ENCODE data around the gene SEMA5B. TPM values are rescaled to one million over a fixed set of nuclear protein-coding genes. Genes with fewer than 3 reads are reported as not detected.

SEMA5B gene
- total and polyA plus RNA-seq, 9 of the 15 experiments (the other 6 are each of a cell fraction or from before 2014, with no cell fraction given) = not detected

DNA sequence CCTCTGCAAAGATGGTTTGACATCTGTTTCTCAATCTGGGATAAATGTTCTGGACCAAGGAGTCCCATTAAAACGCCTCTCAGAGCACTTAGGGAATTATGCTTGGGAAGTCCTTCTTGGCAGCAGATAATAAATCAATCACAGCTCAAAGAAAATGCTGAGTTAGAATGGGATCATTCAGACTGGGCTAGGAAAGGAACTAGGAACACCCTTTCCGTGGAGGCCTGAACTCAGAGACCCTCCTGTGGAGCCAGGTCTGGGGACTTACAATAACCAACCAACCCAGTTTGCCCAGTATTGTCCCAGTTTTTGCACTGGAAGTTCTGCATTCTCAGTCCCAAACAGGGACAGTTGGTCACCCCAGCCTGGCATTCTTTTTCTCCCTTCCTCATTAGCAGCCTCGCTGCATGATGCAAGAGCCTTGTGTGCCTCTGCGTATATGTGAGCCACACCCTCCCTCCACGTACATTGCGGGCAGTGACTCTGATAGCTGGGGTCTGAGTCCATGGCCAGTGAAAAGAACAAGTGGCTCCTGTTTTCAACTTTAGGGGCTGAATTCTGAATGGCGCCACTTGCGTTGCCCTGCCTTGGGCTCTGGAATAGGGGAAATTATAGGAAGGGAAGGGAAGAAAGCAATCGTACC, 88.7 kb downstream of the SEMA5B start (continued):
- TF ChIP-seq ZNF589 (CRISPR knock-in tag; IDR thresholded peaks at IDR 0.05; ENCODE audit: low read depth) (peak; percentile 87), CBX8 (IDR thresholded peaks at IDR 0.05; ENCODE audit: borderline replicate concordance, extremely low read depth, low read depth, low read length, poor library complexity, severe bottlenecking) (no peak), ZSCAN29 (IDR thresholded peaks at IDR 0.05) (no peak), TEAD2 (tag; IDR thresholded peaks at IDR 0.05) (no peak), HINFP (tag; conservative IDR thresholded peaks at IDR 0.05; ENCODE audit: low read depth) (no peak), ZNF263 (CRISPR knock-in tag; IDR thresholded peaks at IDR 0.05; ENCODE audit: borderline replicate concordance) (no peak), KLF6 (CRISPR knock-in tag; IDR thresholded peaks at IDR 0.05; ENCODE audit: borderline replicate concordance) (0 out of 2 replicates have a peak, but pooled peaks have one; percentile 29), NR2F6 (CRISPR knock-in tag; IDR thresholded peaks at IDR 0.05) (no peak), PKNOX1 (IDR thresholded peaks at IDR 0.05) (no peak), OTX1 (CRISPR knock-in tag; IDR thresholded peaks at IDR 0.05) (no peak), ZBTB2 (IDR thresholded peaks at IDR 0.05) (no peak), DLX4 (CRISPR knock-in tag; IDR thresholded peaks at IDR 0.05) (no peak), LCOR (CRISPR knock-in tag; IDR thresholded peaks at IDR 0.05) (no peak)
- TF ChIP-seq, protein P1, sequence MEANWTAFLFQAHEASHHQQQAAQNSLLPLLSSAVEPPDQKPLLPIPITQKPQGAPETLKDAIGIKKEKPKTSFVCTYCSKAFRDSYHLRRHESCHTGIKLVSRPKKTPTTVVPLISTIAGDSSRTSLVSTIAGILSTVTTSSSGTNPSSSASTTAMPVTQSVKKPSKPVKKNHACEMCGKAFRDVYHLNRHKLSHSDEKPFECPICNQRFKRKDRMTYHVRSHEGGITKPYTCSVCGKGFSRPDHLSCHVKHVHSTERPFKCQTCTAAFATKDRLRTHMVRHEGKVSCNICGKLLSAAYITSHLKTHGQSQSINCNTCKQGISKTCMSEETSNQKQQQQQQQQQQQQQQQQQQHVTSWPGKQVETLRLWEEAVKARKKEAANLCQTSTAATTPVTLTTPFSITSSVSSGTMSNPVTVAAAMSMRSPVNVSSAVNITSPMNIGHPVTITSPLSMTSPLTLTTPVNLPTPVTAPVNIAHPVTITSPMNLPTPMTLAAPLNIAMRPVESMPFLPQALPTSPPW (CRISPR knock-in tag; IDR thresholded peaks at IDR 0.05) = 0 out of 2 replicates have a peak, but pooled peaks have one; percentile 6
- TF ChIP-seq, protein P2, sequence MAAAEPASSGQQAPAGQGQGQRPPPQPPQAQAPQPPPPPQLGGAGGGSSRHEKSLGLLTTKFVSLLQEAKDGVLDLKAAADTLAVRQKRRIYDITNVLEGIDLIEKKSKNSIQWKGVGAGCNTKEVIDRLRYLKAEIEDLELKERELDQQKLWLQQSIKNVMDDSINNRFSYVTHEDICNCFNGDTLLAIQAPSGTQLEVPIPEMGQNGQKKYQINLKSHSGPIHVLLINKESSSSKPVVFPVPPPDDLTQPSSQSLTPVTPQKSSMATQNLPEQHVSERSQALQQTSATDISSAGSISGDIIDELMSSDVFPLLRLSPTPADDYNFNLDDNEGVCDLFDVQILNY (CRISPR knock-in tag; IDR thresholded peaks at IDR 0.05) = no peak
- TF ChIP-seq, protein P3, sequence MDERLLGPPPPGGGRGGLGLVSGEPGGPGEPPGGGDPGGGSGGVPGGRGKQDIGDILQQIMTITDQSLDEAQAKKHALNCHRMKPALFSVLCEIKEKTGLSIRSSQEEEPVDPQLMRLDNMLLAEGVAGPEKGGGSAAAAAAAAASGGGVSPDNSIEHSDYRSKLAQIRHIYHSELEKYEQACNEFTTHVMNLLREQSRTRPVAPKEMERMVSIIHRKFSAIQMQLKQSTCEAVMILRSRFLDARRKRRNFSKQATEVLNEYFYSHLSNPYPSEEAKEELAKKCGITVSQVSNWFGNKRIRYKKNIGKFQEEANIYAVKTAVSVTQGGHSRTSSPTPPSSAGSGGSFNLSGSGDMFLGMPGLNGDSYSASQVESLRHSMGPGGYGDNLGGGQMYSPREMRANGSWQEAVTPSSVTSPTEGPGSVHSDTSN (CRISPR knock-in tag; IDR thresholded peaks at IDR 0.05; ENCODE audit: low read depth) = no peak
- TF ChIP-seq, protein P3 (tag; conservative IDR thresholded peaks at IDR 0.05; ENCODE audit: low read depth) = peak; percentile 36

Measured in K562 (cell line).